HG03196 (cell line): ENCODE results near the gene HTRA1.

ENCODE experiments used
- ATAC-seq: cut with Tn5 transposase; IDR thresholded peaks from one replicate; pipeline ENCODE4 v1.9.1; 2021; ENCODE audit not compliant: unreplicated experiment

Gene HTRA1

DNA sequence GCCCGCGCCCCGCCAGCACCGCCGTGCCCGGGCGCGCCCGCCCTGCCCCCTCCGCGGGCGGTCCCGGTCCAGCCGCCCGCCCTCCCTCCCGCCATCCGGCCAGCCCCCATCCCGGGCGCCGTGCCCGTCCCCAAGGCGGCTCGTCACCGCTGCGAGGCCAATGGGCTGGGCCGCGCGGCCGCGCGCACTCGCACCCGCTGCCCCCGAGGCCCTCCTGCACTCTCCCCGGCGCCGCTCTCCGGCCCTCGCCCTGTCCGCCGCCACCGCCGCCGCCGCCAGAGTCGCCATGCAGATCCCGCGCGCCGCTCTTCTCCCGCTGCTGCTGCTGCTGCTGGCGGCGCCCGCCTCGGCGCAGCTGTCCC is at the start of gene HTRA1:
Gene HTRA1, plus strand, starts transcription at position 187 of the 362 bp plus-strand sequence. Its CDS starts 100 bp downstream, at position 287.
- no peak for ATAC-seq

DNA sequence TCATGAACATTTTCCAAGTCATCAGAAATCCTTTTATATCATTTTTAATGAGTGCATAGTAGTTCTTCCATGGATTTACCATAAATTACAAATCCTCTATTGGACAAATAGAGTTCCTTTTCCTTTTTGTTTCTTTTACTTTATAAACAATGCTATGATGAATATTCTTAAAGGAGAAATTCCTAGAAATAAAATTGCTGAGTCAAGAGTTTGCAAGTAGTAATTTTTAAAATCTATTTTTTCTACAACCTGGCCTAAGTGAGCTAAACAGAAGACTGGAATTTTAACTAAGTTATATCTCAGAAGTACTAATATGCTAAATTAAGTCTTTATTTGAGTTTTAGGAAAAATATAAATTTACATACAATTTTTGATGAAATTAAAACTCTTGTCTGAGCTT is 48.0 kb upstream of the HTRA1 start:
- no peak for ATAC-seq

DNA sequence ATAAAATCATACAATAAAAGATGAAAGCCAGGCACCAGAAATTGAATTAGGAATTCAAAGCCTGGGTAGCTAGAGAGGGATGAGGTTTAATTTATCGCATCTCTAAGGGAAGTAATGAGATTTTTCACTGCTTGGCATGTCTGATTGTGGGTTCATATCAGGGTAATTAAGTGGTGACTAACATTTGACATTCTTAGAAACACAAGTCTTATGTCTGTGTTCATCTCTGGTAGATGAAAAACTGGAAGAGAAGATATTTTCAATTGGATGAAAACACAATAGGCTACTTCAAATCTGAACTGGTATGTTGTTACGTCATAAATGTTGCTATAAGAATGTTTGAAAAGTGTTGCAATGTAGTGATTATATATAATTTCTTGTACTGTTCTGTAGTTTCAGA is 43.7 kb upstream of the HTRA1 start:
- no peak for ATAC-seq

DNA sequence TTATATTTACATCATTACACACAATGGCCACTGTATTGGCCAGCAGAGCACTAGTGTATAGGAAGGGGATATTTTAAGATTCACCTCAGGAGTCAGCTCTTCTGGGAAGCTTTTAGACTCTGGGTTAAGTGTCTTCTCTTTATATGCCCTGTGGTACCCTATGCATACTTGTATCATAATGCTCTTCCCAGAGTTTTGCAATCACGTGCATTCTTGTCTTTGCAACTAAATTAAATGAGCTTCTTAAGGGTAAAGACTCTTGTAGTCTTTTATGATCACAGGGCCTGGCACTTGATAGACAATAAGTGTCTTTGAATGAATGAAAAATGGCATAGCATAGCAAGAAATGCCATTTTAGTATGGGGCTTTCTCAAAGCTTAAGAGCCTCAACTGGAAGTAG is 42.3 kb upstream of the HTRA1 start:
- no peak for ATAC-seq

DNA sequence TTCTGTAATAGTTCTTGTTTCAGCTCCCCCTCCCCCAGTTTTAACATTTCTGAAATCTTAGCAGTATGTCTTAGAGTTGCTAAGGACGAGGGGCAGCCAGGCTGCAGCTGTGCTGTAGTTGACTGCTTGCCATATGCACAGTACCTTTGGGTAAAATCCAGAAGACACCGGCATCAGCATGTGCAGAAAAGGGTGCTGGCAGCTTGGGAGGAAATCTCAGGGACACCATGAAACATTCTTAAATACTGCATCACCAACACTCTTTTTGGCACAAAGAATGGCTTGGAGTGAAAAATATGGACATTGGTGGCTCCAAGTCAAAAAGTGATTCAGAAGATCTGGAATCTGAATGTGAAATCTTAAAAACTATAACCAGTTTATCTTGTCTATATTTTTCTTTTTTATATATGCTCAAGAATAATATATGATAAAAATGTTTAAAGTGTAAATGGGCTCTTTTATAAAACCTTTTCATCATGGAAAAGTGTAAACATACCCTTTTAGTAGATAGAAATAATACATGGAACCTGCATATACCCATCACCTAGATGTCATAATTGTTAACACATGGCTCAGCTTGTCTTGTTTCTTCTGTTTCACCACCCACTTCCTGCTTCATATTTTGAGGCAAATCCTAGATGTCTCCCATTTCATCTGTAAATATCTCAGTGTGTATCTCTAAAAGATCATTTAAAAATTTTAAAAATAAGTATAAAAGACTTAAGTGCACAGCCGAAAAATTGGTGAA is 41.3 kb upstream of the HTRA1 start:
- ATAC-seq = no peak

DNA sequence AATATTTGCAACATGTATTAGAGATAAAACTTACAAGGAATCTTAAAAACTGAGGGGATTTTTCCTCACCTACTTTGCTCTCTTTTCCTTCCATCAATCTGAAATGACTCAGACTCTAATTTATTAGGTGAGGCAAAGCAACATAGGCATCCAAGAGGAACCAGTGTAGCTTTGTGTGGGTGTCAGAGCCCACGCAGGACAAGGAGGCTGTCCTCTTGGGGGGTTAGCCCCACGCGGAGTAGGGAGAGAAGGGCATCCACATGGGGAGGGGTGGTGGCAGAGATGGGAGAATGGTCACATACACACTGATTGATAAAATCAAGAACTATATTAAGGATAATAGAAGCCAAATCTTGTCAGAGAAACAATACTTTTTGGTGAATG is 40.7 kb upstream of the HTRA1 start:
- ATAC-seq = no peak

DNA sequence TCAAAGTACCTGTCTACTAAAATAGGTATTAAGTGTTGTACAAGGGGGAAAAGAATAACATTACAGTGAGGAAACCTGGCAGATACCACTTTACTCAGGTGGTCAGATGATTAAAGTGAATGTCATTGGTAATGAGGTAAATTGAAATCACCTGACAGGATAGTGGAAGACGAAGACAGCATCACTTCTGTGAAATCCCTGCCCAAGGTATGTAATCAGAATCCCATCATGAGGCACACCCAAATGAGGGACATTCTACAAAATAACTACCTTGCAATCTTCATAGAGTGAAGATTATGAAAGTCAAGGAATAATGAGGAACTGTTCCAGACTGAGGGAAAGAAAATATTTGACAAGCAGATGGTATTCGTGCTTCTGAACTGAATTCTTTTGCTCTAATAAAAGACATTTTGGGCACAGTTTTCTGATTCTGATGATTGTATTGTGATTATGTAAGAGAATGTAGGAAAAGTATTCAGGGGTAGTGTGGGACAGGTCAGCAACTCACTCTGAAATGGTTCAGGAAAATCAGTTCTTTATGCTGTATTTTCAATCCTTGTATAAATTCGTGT is 40.2 kb upstream of the HTRA1 start:
- no peak for ATAC-seq

DNA sequence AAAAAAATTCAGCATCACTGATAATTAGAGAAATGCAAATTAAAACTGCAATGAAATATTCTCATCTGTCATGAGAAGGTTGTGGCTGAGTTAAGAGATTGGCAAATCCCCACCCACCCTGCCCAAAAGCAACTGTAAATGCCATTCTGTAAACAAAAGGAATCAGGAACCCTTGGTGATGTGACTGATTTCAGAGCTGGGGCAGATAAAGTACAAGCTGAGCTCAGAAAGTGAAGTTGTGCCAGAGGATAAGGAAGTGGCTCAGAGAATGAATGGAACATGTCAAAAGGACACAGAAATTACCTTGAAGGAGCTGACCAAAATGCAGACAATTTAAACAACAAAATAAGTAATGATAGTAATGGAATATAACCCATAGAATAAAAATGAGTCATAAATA is 39.6 kb upstream of the HTRA1 start:
- ATAC-seq = no peak

DNA sequence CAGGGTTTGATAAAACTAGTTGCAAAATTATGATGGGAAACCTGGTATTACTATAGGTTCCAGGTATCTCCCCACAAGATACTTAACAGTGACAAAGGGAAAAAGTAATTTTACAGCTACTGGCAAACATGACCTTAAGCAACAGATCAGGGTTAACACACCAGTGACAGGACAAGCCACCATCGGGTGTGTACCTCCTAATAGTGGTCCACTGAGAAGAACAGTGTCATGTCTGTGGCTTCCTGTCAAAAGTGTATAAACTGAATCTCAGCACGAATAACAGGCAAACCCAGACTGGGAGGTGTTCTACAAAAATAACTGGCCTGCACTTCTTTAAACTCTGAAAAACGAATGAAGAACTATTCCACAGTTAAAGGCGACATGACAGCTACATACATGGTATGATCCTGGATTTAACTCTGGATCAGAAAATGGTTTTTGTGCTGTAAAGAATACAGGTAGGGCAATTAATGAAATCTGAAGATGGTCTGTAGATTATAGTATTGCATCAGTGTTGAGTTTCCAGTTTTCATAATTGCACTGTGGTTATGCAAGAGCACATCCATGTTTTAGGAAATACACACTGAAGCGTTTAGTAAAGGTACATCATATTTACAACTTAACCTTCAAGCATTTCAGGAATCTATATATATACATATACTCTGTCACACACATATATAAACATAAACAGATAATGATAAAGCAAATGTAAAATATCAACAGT is 38.9 kb upstream of the HTRA1 start:
- ATAC-seq = no peak

DNA sequence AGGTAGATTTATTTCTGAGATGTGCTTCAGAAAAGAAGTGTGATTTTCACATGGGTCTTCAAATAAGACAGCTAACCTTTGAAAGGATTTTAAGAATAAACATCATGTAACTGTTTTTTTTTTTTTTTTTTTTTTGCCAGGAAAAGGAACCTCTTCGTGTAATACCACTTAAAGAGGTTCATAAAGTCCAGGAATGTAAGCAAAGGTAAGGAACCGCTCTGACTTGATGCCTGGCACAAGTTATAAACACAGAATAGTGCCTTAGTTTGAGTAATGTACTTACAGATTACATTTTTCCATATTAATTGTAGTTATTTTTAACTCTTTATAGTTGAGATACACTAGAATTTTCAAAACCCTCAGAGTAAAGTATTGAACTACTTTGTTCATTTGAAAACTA is 37.3 kb upstream of the HTRA1 start:
- ATAC-seq = no peak

DNA sequence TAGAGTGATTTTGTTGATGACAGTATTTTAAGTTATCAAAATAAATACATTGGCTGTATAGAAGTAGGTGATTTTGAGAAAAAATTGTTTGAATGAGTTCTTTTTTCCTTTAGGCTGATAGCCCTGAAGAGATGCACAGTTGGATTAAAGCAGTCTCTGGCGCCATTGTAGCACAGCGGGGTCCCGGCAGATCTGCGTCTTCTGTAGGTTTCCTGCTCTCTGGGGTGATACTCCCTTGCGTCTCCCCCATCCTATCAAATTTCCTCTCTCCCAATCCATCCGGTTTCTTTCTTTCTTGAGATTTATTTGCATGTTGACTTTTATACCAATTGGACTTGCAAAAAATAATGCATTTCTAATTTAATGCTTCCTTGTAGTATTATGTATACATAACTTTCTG is 34.5 kb upstream of the HTRA1 start:
- no peak for ATAC-seq

DNA sequence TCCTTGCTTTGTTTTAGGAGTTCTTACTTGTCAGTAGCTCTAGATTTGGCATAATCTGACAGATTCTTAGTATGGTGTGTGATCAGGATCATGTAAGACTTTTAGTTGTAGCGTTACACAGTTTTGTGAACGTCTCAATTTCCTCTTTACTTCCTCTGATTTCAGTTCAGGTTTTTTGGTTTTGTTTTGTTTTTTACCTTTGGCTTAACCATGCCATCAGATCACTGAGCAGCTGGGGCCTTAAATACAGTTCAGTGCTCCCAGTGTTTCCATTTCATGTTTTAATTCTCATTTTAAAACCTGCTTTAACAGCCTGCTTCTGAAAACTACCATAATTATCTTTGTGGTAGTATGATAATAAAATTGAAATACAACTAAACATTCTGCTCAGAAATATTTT is 34.1 kb upstream of the HTRA1 start:
- ATAC-seq = no peak

DNA sequence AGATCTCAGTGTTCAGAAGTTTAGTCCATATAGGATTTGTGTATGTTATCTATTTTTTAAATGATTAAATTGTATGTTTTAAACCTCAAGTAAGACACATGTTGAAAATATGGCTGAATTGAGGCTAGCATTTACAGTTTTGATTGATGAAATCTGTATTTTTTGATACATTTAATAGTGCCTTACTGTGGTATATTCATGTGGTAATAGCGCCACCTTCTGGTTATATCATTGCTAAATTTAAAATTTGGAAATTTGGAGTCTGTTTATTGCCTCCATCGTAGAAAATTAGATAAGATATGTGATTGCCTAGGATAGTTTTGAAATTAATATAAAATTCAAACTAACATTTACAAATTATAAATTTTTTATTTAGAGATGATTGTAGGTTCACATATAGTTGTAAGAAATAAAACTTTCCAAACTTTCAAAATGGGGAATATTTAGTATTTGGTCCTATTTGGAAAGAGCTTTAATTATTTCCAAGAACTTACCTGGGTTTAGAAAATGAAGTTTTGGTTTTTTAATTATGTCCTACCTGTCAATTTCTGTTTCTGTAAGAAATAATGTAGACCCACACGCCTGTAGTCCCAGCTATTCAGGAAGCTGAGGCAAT is 26.0 kb upstream of the HTRA1 start:
- no peak for ATAC-seq

DNA sequence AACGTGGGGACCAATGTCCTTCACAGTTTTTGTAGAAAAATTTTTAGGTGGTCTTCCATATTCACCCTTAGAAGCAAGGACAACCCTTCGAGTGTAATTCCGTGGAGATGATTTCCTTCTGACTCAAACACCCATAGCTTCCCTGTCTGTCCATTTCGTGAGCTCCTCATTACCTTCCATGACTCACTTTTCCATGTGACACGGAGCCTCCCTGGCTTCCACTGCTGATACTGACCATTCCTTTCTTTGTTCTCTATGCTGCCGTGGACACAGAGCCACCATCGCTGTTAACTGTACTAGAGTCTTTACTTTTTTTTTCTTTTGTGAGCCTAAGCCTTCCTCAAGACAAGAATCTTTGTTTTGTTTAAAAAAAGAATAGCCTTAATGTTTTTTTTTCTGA is 19.4 kb upstream of the HTRA1 start:
- no peak for ATAC-seq

DNA sequence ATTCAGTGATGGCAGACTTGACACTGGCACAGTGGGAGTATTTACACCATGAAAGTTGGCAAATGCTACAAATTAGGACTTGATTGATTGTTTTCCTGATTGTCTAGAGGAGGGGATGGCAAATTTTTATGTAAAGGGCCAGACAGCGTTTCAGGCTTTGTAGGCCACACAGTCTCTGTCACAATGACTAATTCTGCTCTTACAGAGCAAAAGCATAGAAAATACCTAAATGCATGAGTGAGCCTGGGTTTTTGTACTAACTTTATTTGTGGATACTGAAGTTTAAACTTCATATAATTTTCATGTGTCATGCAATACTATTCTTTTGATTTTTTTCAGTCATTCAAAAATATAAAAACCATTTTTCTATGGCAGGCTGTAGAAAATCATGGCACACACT is 15.9 kb upstream of the HTRA1 start:
- ATAC-seq = no peak

DNA sequence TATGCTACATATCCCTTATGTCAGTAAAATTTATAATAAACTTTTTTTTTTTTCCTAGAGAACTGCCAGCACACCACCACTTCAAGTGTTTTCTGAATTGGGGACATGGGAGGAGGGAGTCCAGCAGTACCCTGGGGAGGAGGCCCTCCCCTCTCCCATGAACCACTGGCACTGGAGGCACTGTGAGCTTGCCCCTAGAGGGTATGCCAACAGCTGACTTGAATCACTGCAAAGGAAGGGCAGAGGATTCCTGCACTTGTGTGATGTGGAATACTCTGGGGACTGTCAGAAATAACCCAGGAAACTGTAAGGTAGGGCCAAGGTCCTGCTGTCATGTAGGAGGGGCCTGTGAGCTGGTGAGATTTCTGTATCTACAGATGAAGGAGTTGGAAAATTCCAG is 15.4 kb upstream of the HTRA1 start:
- no peak for ATAC-seq

DNA sequence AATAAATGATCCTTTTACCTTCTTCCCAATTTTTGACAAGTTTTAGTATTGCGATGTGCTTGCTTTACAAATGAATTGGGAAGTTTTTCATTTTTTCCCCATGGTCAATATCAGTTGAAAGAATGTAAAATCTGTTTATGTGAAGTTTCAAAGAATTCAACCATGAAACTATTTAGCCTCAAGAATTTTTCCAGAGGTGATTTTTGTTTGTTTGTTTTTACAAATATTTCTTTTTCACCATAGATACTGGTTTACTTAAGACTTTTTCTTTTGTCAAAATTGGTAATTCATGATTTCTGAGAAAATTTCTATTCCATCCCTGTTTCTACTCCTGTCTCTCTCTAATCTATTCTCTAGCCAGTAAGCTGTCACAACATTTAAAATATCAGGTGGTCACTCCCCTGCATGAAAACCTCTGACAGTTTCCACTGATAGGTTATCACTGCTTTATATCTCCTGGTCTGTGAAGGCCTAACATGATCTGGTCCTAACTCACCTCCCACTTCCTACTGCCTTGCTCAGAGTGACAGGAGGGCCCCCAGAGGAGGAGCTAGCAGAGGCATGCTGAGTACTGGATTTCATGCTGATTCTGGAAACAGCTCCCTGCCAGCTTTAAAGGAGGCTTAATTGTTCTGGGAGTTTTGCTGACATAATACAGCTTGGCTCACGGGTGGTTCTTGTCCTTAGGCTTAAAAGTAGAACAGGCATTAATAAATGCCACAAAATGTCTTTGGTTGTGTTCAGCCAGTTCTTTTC is 14.5 kb upstream of the HTRA1 start:
- no peak for ATAC-seq

DNA sequence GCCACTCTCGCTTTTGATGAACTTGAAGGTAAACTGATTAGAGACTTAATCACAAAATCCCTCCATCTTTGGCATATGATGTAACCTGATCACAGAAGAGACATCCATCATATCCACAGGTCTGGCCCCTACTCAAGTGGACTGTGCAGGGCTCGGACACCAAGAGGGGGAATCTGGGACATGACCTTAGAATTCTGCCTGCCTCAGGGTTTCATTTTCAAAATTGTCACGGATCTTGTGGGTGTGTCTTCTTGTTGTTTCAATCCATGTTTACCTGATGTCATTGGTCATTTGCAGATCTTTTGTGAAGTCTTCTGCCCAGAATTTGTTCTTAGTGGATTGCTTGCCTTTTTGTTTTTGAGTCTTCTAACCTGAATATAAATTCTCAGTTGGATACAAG is 12.8 kb upstream of the HTRA1 start:
- ATAC-seq = no peak

DNA sequence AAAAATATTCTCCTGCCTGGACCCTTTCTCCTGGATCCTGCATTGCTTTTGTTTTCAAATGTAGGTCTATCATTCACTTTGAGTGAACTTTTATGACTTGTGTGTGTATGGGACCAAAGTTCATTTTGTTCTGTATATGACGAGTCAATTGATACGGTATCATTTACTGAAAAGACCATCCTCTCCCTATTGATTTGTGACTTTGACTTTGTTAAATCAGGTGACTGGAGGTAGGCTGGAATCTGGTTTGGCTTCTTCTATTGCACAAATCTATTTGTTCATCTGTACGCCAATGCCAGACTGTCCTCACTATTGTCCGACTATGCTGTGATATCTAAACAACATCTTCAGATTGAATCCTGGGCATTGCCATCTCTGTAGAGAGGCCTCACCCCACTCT is 12.2 kb upstream of the HTRA1 start:
- ATAC-seq = no peak

DNA sequence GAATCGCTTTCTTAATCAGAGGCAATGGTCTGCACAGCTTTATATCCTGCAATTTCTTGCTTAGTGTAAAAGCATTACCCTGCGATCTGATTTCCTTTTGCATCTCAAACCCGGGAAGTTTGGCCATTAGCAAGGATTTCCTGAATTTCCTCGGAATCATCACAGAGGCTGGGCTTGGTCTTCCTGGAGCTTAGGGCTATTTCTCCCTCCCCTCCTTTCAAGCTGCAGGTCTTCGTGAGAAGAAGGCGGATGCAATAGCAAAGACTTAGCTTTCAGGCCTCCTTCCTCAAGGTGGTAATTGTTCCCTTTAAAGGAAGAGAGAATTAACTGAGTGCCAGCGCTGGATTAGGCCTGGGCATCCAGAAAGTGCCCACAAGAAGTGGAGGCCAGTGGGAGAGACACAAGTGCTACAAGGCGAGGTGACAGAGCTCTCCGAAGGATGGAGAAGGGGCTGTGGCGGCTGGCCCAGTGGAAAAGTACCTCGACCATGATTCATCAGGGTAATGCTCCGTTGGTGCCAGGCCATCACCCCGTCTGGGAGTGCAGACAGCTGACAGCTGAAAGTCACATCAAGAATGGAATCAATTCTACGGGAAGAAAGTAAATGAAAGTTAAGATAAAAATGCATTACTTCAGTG is 10.9 kb upstream of the HTRA1 start:
- ATAC-seq = no peak

DNA sequence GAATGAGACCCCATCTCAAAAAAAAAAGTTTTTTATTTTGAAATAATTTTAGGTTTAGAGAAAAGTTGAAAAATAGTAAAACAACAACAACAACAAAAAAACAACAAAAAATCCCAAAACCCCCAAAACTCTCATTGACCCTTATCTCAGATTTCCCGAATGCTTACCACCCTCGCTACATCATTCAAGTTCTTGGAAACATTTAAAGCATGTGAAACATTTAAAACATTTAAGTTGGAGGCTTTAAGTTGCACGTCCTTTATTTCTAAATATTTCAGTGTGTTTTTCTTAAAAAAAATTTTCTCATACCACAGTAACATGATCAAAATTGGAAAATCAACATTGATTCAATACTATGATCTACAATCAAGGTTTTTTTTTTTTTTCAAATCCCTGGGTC is 7.3 kb upstream of the HTRA1 start:
- no peak for ATAC-seq
